Vagina (tissue), 2 donors: ENCODE data around the gene ASCC3.

Source experiments
- POLR2A ChIP-seq, 2 donors: fragments of 450-650 bp; IDR thresholded peaks; one replicate each; pipeline ENCODE4 v1.6.1; 2017; ENCODE audit warnings: antibody characterized with exemption in 2 of 2, mild to moderate bottlenecking in 2 of 2, moderate library complexity in 2 of 2
- TF ChIP-seq, protein P1 (sequence below), 3 experiments: fragments of 450-650 bp in 2 of 3; fragments of 200-600 bp in 1 of 3; sonication (generic) in 1 of 3; IDR thresholded peaks; one replicate each; pipeline ENCODE4 v1.5.1; 2017 to 2019; ENCODE audit warnings: antibody characterized with exemption in 3 of 3, mild to moderate bottlenecking in 2 of 3, moderate library complexity in 2 of 3

DNA sequence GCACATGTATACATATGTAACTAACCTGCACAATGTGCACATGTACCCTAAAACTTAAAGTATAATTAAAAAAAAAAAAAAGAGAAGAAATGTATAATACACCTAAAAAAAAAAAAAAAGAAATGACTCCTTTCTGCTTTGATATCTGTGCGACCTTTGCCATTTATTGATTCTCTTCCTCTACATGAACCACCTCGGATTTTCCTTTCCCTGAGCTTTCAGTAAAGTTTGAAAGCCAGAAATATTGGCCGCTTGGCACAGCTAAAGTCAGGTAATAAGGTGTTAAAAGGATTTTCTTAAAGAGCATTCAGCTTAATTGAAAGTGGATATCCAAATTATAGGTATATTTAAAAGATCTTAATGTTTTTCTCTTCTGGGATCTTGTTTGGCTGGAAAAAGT is 12.6 kb upstream of the ASCC3 start:
- TF ChIP-seq, protein P1, sequence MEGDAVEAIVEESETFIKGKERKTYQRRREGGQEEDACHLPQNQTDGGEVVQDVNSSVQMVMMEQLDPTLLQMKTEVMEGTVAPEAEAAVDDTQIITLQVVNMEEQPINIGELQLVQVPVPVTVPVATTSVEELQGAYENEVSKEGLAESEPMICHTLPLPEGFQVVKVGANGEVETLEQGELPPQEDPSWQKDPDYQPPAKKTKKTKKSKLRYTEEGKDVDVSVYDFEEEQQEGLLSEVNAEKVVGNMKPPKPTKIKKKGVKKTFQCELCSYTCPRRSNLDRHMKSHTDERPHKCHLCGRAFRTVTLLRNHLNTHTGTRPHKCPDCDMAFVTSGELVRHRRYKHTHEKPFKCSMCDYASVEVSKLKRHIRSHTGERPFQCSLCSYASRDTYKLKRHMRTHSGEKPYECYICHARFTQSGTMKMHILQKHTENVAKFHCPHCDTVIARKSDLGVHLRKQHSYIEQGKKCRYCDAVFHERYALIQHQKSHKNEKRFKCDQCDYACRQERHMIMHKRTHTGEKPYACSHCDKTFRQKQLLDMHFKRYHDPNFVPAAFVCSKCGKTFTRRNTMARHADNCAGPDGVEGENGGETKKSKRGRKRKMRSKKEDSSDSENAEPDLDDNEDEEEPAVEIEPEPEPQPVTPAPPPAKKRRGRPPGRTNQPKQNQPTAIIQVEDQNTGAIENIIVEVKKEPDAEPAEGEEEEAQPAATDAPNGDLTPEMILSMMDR (IDR thresholded peaks at IDR 0.05), result no peak
- TF ChIP-seq POLR2A (IDR thresholded peaks at IDR 0.05), result no peak
